DND-41 (cell line): Measurements from ENCODE around the gene PLCB4.

Source experiments
- EZH2 ChIP-seq: IDR thresholded peaks from 3 replicates; pipeline ENCODE4 v1.6.1; 2012; ENCODE audit warnings: borderline replicate concordance, low read depth, mild to moderate bottlenecking, moderate library complexity, low read length, inconsistent platforms; ENCODE audit not compliant: severe bottlenecking
- TF ChIP-seq, protein P1 (sequence below): IDR thresholded peaks from 2 replicates; pipeline ENCODE4 v1.5.1; 2012; ENCODE audit warnings: borderline replicate concordance, low read length, moderate library complexity, mild to moderate bottlenecking; ENCODE audit not compliant: poor library complexity, severe bottlenecking; ENCODE audit errors: extremely low read depth

DNA sequence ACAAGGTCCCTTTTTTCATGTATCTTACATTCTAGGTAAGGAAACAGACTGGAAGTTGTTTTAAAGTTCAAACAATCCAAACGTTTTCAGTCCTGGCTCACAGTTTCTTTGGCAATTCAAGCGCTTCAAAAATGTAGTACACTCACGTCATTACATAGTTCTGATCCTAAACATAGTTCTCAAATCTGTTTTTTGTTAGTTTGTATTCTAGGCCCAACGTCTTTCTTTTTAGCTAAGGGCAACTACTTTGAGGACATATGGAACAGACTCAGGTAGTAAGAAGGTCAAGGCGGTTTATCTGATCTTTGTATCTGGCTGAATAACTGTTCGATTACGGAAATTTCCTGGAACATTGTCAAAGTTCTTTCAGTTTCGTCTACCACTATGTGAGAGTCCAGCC is 36.9 kb upstream of the PLCB4 start:
- TF ChIP-seq, protein P1, sequence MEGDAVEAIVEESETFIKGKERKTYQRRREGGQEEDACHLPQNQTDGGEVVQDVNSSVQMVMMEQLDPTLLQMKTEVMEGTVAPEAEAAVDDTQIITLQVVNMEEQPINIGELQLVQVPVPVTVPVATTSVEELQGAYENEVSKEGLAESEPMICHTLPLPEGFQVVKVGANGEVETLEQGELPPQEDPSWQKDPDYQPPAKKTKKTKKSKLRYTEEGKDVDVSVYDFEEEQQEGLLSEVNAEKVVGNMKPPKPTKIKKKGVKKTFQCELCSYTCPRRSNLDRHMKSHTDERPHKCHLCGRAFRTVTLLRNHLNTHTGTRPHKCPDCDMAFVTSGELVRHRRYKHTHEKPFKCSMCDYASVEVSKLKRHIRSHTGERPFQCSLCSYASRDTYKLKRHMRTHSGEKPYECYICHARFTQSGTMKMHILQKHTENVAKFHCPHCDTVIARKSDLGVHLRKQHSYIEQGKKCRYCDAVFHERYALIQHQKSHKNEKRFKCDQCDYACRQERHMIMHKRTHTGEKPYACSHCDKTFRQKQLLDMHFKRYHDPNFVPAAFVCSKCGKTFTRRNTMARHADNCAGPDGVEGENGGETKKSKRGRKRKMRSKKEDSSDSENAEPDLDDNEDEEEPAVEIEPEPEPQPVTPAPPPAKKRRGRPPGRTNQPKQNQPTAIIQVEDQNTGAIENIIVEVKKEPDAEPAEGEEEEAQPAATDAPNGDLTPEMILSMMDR: no peak
- no peak for TF ChIP-seq EZH2
